Renal cortical epithelial cell (primary cell): Measurements from ENCODE around the gene CEBPZ. TPM values are rescaled to one million over a fixed set of nuclear protein-coding genes. Genes with fewer than 3 reads are reported as not detected.
"Not testable (repeated sequence)": the region's sequence is repeated elsewhere in the genome, so short reads cannot be mapped to it uniquely, and the experiment has no call there.

ENCODE experiments used
- DNase-seq: peaks from one replicate; pipeline ENCODE4 v3.0.0-alpha.2; 2011; ENCODE audit warnings: low read depth
- total RNA-seq: library from RNA; depleted of rRNA; stranded (reverse); fragments of >200 nt; gene quantifications from 2 replicates; pipeline ENCODE4 v1.2.3, GENCODE V29; 2014

CEBPZ gene
- 59.6 and 76.9 TPM in 2 replicates for total RNA-seq

DNA sequence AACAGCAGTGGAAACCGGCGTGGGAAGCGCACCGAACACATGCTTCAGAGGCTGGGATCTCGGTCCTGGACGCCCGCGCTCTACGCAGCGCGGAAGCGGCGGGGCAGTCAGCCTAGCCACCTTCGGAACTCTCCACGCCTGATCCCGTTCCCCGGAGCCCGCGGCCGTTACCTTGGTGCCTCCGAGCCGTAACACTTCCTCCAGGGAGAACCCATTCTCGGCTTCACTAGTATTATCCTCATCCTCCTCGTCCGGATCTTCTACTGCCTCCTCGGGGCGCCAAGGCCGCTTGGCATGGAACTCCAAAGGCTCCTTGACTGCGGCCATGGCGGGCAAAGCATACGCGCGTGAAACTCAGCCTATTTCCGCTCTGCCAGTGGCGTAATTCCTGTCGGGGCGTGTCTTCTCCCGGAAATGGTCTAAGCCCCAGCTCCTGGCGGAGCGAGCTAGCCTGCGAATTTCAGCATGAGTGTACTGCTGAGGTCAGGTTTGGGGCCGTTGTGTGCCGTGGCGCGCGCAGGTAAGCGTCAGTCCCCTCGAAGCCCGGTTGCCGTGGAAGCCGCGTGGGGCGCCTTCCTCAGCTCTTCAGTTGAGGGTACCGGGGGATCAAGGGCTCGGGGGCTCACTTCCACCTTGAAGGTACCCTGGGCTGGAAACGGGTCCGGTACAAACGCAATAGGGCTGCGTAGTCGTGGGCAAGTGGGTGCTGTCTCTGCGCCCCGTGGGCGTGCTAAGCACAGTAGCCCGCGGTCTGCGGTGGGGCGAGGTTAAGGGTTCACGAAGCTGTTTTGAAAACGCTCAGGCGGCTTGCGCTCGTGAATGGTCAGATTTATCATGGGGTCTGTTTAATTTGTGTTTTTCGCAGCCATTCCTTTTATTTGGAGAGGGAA, at the start of gene CEBPZ, which contains the start of gene NDUFAF7:
CEBPZ (minus strand) TSS at position 356 of the 890 bp plus-strand sequence; CDS start at position 327, 29 bp downstream.
NDUFAF7 (plus strand) TSS at position 418 of the 890 bp plus-strand sequence; CDS start at position 466, 48 bp downstream.
- peak; percentile 93 for DNase-seq

GRCh38 chr2:37276291-37276690, 44.9 kb upstream of the CEBPZ start:
- no peak for DNase-seq

- no peak for DNase-seq
Observed at GRCh38 chr2:37274359-37274965, 43.1 kb upstream of the CEBPZ start.

DNA sequence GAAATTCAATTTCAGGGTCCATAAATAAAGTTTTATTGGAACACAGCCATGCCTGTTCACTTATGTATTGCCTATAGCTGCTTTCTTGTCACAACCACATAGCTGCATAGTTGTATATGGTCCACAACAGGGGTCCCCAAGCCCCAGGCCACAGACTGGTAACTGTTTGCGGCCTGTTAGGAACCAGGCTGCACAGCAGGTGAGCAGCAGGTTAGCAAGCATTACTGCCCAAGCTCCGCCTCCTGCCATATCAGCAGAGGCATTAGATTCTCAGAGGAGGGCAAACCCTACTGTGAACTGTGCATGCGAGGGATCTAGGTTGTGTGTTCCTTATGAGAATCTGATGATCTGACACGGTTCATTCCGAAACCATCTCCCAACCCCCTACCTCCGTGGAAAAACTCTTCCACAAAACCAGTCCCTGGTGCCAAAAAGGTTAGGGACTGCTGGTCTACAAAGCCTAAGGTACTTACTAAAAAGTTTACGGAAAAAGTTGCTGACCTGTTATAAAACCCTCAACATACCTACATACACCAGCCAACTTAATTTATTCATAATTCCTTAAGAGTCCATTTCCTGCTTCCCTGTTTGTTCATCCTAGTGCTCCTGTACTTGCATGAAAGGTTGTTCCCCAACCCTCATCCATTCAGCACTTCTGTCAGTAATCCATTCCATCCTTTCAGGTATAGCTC, 40.1 kb upstream of the CEBPZ start:
- DNase-seq = no peak

DNA sequence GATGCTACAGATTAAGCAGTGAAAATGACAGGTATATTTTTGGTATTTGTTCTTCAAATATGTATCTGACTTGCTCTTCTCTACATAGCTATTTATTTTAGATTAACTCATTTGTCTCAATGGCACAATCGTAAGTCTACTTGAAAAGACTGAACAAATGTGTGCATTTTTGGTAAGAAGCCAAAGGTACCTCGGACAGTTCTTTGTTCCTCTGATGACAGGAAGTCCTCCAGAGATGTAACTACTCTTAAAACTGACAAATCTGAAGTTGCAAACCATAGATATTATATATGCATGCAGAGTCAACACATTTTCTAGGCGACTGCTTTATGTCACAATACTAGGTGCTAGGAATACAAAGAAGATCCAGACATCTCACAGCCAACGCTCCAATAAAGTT, 36.7 kb upstream of the CEBPZ start:
- no peak for DNase-seq

DNA sequence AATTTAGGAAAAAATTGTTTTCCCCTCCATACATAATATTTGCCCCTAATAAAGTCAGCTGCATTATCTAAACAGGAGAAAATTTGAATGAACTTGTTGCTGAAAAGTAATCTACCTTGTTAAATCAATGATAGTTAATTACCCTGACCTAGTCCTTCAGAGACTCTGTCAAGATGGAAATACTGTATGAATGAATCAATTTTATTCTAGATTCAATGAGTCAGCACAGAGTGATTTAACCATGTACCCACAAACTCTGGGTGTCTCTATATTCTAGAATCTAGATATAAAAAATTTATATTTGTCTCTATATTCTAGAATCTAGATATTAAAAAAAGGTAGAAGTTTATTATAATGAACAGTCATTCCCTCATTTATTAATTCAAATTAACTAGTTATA, 36.3 kb upstream of the CEBPZ start:
- no peak for DNase-seq

- no peak for DNase-seq
Observed at GRCh38 chr2:37263839-37264238, 32.4 kb upstream of the CEBPZ start.

- no peak for DNase-seq
Observed at GRCh38 chr2:37262522-37262921, 31.1 kb upstream of the CEBPZ start.

- peak; percentile 54 for DNase-seq
Observed at GRCh38 chr2:37250869-37251740, 19.7 kb upstream of the CEBPZ start.

- no peak for DNase-seq
Observed at GRCh38 chr2:37246205-37246604, 14.8 kb upstream of the CEBPZ start.

DNA sequence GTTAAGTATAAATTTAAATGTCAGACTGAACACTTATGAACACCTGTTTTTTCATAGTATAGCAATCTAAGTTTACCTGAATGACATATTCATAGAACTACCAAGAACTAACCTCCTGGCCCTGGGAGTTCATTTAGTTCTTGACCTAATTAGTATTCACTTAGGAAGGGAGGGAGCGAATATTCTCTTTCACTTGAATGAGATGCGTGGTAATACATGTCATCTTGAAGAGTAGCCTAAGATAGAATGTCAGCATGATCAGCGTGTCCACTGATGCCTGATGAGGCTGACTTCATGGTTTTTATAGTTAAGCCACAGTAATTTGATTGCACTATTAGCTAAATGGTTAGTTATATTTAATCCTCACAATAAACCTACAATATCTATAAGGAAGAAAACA, 13.4 kb upstream of the CEBPZ start:
- no peak for DNase-seq

- no peak for DNase-seq
Observed at GRCh38 chr2:37244017-37244416, 12.6 kb upstream of the CEBPZ start.

GRCh38 chr2:37243435-37243834, 12.0 kb upstream of the CEBPZ start:
- no peak for DNase-seq

GRCh38 chr2:37232131-37232933, 936 bp upstream of the CEBPZ start:
- DNase-seq = peak; percentile 35

DNA sequence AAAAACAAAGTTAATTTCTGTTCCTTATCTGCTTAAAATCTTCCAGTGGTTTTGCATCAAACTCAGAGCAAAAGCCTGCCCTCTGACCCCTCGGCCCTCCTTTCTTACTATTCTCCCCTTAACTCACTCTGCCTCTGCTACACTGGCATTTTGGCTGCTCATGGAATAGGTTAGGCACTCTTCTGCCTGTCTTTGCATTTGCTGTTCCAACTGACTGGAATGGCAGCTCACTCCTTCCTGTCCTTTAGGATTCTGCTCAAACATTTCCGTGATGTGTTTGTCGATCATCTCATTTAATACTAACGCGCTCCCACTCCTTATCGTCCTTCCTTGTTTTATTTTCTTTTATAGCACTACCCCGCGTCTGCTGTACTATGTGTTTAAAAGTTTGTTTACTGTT, 815 bp downstream of the CEBPZ start:
- no peak for DNase-seq

DNA sequence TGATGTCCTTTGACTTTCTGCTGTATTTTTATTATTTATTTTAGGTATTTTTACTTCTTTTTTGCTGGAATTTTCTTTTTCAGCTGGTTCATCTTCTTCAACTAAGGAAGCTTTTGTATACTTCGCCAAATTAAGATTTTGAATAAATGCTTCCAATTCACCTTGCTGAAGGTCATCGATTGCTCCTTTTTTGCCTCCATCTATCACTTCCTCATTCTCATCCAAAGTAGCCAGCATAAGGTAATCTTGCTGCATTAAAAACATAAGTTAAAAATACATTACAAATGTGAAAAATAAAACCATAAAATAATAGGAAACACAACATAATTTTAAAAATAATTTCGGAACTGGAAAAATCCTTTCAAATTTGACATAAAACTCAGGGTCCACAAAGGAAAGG, 2.6 kb downstream of the CEBPZ start:
- DNase-seq = no peak

DNA sequence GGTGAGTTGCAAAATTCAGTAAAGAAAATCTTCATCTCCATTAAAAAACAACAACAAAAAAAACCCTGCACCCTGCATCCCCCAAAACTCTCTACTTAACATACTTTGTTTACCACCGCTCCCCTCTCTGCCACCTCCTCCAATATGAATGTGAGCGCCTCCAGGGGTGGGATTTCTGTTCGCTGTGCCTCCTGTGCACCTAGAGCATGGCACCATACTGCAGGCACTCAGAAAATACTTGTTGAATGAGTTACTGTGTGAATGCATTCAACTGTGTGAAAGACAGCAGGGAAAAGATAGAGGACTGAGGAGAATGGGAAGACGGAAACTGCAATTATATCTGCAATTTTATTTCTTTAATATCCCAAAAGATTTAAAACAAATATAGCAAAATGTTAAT, 4.5 kb downstream of the CEBPZ start:
- DNase-seq = no peak

GRCh38 chr2:37225129-37225528, 6.3 kb downstream of the CEBPZ start:
- not testable (repeated sequence) for DNase-seq

DNA sequence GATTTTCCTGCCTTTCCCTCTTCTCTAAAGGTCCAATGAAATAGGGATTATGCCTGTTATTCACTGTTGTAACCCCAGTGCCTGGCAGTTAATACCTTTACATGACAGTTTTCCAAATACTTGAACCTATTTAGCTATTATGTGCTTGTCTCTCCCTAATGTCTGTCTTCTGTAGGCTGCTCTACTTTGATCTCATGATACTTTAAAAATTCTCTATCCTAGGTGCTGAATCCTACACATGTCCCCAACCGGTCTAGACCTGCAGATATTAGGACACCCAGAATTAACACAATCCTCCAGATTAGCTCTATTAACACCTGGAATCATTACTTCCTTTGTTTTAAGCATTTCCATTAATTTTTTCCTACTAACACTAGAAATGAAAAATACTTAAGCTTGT, 7.3 kb downstream of the CEBPZ start:
- DNase-seq = no peak

GRCh38 chr2:37223131-37223530, 8.3 kb downstream of the CEBPZ start:
- DNase-seq = no peak

GRCh38 chr2:37219046-37219445, 12.3 kb downstream of the CEBPZ start:
- DNase-seq = no peak
